HG02938 (cell line): Measurements from ENCODE around the gene FMN1.

Source experiments
- ATAC-seq: cut with Tn5 transposase; IDR thresholded peaks from one replicate; pipeline ENCODE4 v1.9.1; 2021; ENCODE audit warnings: mild to moderate bottlenecking, moderate library complexity; ENCODE audit not compliant: unreplicated experiment

Gene FMN1

GRCh38 chr15:32792436-32792835, 402.1 kb downstream of the FMN1 start:
- no peak for ATAC-seq

GRCh38 chr15:32790352-32790999, 404.0 kb downstream of the FMN1 start:
- ATAC-seq, result no peak

- ATAC-seq, result no peak
Observed at GRCh38 chr15:32787949-32788348, 406.6 kb downstream of the FMN1 start.

- no peak for ATAC-seq
Observed at GRCh38 chr15:32786906-32787305, 407.6 kb downstream of the FMN1 start.

- no peak for ATAC-seq
Observed at GRCh38 chr15:32784581-32784980, 409.9 kb downstream of the FMN1 start.

- ATAC-seq, result no peak
Observed at GRCh38 chr15:32781781-32782180, 412.7 kb downstream of the FMN1 start.

- ATAC-seq, result no peak
Observed at GRCh38 chr15:32778391-32779176, 415.9 kb downstream of the FMN1 start.

GRCh38 chr15:32775103-32775502, 419.4 kb downstream of the FMN1 start:
- no peak for ATAC-seq

- ATAC-seq, result no peak
Observed at GRCh38 chr15:32774022-32774421, 420.5 kb downstream of the FMN1 start.

- no peak for ATAC-seq
Observed at GRCh38 chr15:32767236-32767635, 427.3 kb downstream of the FMN1 start.

GRCh38 chr15:32766101-32766500, 428.4 kb downstream of the FMN1 start:
- ATAC-seq, result no peak

- no peak for ATAC-seq
Observed at GRCh38 chr15:32765236-32765635, 429.3 kb downstream of the FMN1 start.

GRCh38 chr15:32763295-32763694, 431.2 kb downstream of the FMN1 start:
- no peak for ATAC-seq

GRCh38 chr15:32757426-32757825, 437.1 kb downstream of the FMN1 start:
- no peak for ATAC-seq

- no peak for ATAC-seq
Observed at GRCh38 chr15:32750979-32751378, 443.5 kb downstream of the FMN1 start.

GRCh38 chr15:32747921-32748342, 446.6 kb downstream of the FMN1 start:
- no peak for ATAC-seq

GRCh38 chr15:32746116-32746857, 448.2 kb downstream of the FMN1 start:
- no peak for ATAC-seq

- no peak for ATAC-seq
Observed at GRCh38 chr15:32743411-32744140, 450.9 kb downstream of the FMN1 start.

GRCh38 chr15:32739522-32740063, 454.9 kb downstream of the FMN1 start:
- no peak for ATAC-seq

GRCh38 chr15:32738666-32739065, 455.8 kb downstream of the FMN1 start:
- ATAC-seq, result no peak

- ATAC-seq, result no peak
Observed at GRCh38 chr15:32737304-32737703, 457.2 kb downstream of the FMN1 start.
